PC-3 (cell line): ENCODE data around the gene CALN1. TPM values are rescaled to one million over a fixed set of nuclear protein-coding genes. Genes with fewer than 3 reads are reported as not detected.

Experiments
- ATAC-seq: fragments of 200-7000 bp; cut with Tn5 transposase; 2 replicates; pipeline ENCODE4 v1.9.1; 2020; ENCODE audit warnings: mild to moderate bottlenecking, moderate library complexity
- BruUV-seq: library from RNA; stranded (reverse); fragments of 400-500 nt; replicated peaks from 2 replicates; lab custom pipeline; 2021; lab: Mats Ljungman, UMichigan
- CTCF ChIA-PET: fragments of 300-600 bp; sonication (Branson Sonifier 250); formaldehyde crosslinking; loops from one replicate; lab custom pipeline; 2022; ENCODE audit warnings: antibody characterized with exemption; lab: Charles Lee
- POLR2A ChIA-PET: fragments of 300-600 bp; sonication (Branson Sonifier 250); formaldehyde crosslinking; loops from one replicate; lab custom pipeline; 2022; ENCODE audit warnings: antibody characterized with exemption; ENCODE audit not compliant: unreplicated experiment; lab: Charles Lee
- DNase-seq: peaks from one replicate; pipeline ENCODE4 v3.0.0-alpha.2; 2015
- H2AFZ ChIP-seq: fragments of 300-600 bp; sonication (generic); 2 replicates; pipeline ENCODE4 v1.6.0; 2016; ENCODE audit warnings: antibody characterized with exemption, low read length
- H3F3A ChIP-seq: fragments of 300-600 bp; sonication (generic); one replicate; pipeline ENCODE4 v1.6.0; 2017; ENCODE audit warnings: antibody characterized with exemption, low read length, control low read depth, mild to moderate bottlenecking; ENCODE audit not compliant: unreplicated experiment
- H3K27ac ChIP-seq: fragments of 300-600 bp; sonication (generic); 2 replicates; pipeline ENCODE4 v1.5.1; 2016; ENCODE audit warnings: mild to moderate bottlenecking, low read length
- H3K27me3 ChIP-seq: fragments of 300-600 bp; sonication (generic); 2 replicates; pipeline ENCODE4 v1.6.1; 2016; ENCODE audit warnings: low read length, mixed read lengths
- H3K36me3 ChIP-seq: fragments of 300-600 bp; sonication (generic); 2 replicates; pipeline ENCODE4 v1.6.1; 2016; ENCODE audit warnings: low read depth, mixed run types, low read length, mixed read lengths
- H3K4me1 ChIP-seq: fragments of 300-600 bp; sonication (generic); 2 replicates; pipeline ENCODE4 v1.5.1; 2016; ENCODE audit warnings: low read length; ENCODE audit not compliant: insufficient read depth
- H3K4me2 ChIP-seq: fragments of 300-600 bp; sonication (generic); 2 replicates; pipeline ENCODE4 v1.6.0; 2016; ENCODE audit warnings: low read length
- H3K4me3 ChIP-seq: fragments of 300-600 bp; sonication (generic); 2 replicates; pipeline ENCODE4 v1.5.1; 2016; ENCODE audit warnings: mild to moderate bottlenecking, low read length, mixed read lengths
- H3K79me2 ChIP-seq: fragments of 300-600 bp; sonication (generic); 2 replicates; pipeline ENCODE4 v1.6.1; 2017; ENCODE audit warnings: low read length, mixed read lengths
- H3K9ac ChIP-seq: fragments of 300-600 bp; sonication (generic); 2 replicates; pipeline ENCODE4 v1.6.0; 2016; ENCODE audit warnings: mild to moderate bottlenecking, low read length
- H3K9me2 ChIP-seq: fragments of 300-600 bp; sonication (generic); replicated peaks from 2 replicates; pipeline ENCODE4 v1.6.1; 2016; ENCODE audit warnings: mixed run types, low read length, mixed read lengths
- H3K9me3 ChIP-seq: fragments of 300-600 bp; sonication (generic); 2 replicates; pipeline ENCODE4 v1.6.1; 2016; ENCODE audit warnings: low read length, mixed read lengths
- H4K20me1 ChIP-seq: fragments of 300-600 bp; sonication (generic); 2 replicates; pipeline ENCODE4 v1.6.1; 2016; ENCODE audit warnings: low read length, mixed read lengths
- CTCF ChIP-seq: fragments of 300-600 bp; sonication (generic); conservative IDR thresholded peaks from 2 replicates; pipeline ENCODE4 v1.5.1; 2017; ENCODE audit warnings: antibody characterized with exemption, low read depth, mild to moderate bottlenecking, low read length
- EZH2 ChIP-seq: fragments of 300-600 bp; sonication (generic); IDR thresholded peaks from one replicate; pipeline ENCODE4 v1.6.1; 2017; ENCODE audit warnings: antibody characterized with exemption, mild to moderate bottlenecking, low read length; ENCODE audit not compliant: unreplicated experiment
- EZH2phosphoT487 ChIP-seq: fragments of 300-600 bp; sonication (generic); IDR thresholded peaks from 2 replicates; pipeline ENCODE4 v1.6.1; 2018; ENCODE audit warnings: mild to moderate bottlenecking, antibody characterized with exemption, low read length, borderline replicate concordance
- intact Hi-C: fragments of 100-400 bp; cut with micrococcal nuclease; formaldehyde crosslinking; loops from 2 replicates; pipeline ENCODE4 v1.9.0; 2023
- total RNA-seq: library from RNA; depleted of rRNA; stranded (reverse); fragments of >200 nt; gene quantifications from 2 replicates; pipeline ENCODE4 v1.2.3, GENCODE V29; 2014

The CALN1 gene
- total RNA-seq, 1 experiment from 2014 or later, result not detected

DNA sequence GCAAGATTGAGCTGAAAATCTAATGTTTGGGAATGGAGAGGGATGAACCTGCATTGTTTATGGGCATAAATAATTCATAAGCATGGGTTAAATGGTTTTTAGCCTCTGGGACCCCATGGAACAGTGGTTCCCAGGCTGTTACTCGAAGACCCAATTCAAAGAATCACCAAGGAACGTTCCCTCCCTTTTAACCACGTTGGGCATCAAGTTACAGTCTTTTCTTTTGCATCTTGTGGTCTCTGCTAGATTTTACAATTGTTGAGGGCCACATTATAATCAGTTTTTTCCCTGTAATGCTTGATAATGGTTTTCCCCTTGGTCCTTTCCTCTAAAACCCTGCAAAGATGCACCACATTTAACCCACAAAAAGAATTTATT is 2.5 kb downstream of the CALN1 start:
- no peak overlapping the region for H2AFZ ChIP-seq
- no peaks in the 10 kb centered on the region for H3K4me1 ChIP-seq
- H3K79me2 ChIP-seq, result no peaks in the 10 kb centered on the region
- DNase-seq (no peak), ATAC-seq (no peak)
- ChIA-PET POLR2A (no interaction called here), CTCF (no interaction called here)
- no peaks in the 10 kb centered on the region for H4K20me1 ChIP-seq
- no peaks in the 10 kb centered on the region for H3F3A ChIP-seq
- no peaks in the 10 kb centered on the region for H3K9me2 ChIP-seq
- no peaks in the 10 kb centered on the region for H3K36me3 ChIP-seq
- H3K9ac ChIP-seq, result no peak overlapping the region
- H3K27me3 ChIP-seq, result no peaks in the 10 kb centered on the region
- TF ChIP-seq EZH2phosphoT487 (no peak), EZH2 (no peak), CTCF (no peak)
- no peak overlapping the region for H3K4me3 ChIP-seq
- no TSS peak for BruUV-seq
- H3K27ac ChIP-seq, result no peak overlapping the region
- intact Hi-C loops, result no loop called here
- no peaks in the 10 kb centered on the region for H3K9me3 ChIP-seq
- no peak overlapping the region for H3K4me2 ChIP-seq

DNA sequence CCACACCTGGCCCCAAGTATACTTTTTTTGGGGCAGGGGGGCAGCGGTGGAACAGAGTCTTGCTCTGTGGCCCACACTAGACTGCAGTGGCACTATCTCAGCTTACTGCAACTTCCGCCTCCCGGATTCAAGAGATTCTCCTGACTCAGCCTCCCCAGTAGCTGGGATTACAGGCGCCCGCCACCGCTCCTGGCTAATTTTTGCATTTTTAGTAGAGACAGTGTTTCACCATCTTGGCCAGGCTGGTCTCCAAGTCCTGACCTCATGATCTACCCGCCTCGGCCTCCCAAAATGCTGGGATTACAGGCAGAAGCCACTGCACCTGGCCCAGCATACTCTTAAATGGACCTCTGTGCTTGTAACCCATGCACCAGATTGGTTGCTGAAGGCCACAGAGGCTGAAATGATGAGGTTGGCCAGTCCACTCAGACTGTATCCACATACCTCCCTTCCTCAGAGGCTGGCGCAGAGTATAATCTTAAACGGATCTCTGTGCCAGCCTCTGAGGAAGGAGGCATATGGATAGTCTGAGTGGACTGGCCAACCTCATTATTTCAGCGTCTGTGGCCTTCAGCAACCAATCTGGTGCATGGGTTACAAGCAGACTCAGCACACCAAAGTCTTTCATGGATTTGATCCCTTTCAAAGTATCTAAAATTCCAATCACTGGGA is 3.0 kb downstream of the CALN1 start:
- Histone ChIP-seq H3K4me3 (no peak overlapping the region), H3K4me2 (no peak overlapping the region), H3K27me3 (no peaks in the 10 kb centered on the region), H4K20me1 (no peaks in the 10 kb centered on the region), H2AFZ (no peak overlapping the region), H3F3A (no peaks in the 10 kb centered on the region), H3K4me1 (no peaks in the 10 kb centered on the region), H3K9ac (no peak overlapping the region), H3K79me2 (no peaks in the 10 kb centered on the region), H3K27ac (no peak overlapping the region), H3K9me3 (no peaks in the 10 kb centered on the region), H3K36me3 (no peaks in the 10 kb centered on the region), H3K9me2 (no peaks in the 10 kb centered on the region)
- no TSS peak for BruUV-seq
- POLR2A ChIA-PET, result no interaction called here
- intact Hi-C loops, result no loop called here
- ATAC-seq, result no peak
- no peak for TF ChIP-seq EZH2
- no peak for TF ChIP-seq EZH2phosphoT487
- no peak for TF ChIP-seq CTCF
- CTCF ChIA-PET, result no interaction called here
- no peak for DNase-seq

DNA sequence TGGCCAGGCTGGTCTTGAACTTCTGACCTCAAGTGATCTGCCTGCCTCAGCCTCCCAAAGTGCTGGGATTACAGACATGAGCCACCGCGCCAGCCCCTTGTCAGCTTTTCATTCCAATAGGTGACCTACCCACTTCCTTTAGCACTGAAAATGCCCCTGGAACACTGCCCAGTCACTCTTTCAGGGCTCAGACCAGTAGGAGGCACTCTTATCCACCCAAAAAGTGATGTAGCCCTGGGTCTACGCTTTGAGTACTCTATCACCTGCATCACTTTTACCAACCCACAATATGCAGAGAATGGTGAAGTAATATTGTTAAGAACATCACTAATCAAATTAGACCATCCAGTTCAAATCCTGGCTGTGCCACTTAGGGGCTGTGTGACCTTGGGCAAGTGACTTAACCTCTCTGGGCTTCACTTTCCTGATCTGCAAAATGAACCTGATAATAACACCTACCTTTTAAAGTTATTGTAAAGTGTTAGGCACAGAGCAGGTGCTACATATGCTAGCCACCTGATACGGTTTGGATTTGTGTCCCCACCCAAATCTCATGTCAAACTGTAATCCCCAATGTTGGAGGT is 5.2 kb downstream of the CALN1 start:
- no peak overlapping the region for H2AFZ ChIP-seq
- no peak overlapping the region for H3K9ac ChIP-seq
- H4K20me1 ChIP-seq, result no peaks in the 10 kb centered on the region
- H3K27me3 ChIP-seq, result no peaks in the 10 kb centered on the region
- CTCF ChIA-PET, result no interaction called here
- H3K4me1 ChIP-seq, result no peaks in the 10 kb centered on the region
- no peak for TF ChIP-seq EZH2phosphoT487
- TF ChIP-seq CTCF, result no peak
- TF ChIP-seq EZH2, result no peak
- POLR2A ChIA-PET, result no interaction called here
- no peaks in the 10 kb centered on the region for H3F3A ChIP-seq
- intact Hi-C loops, result no loop called here
- DNase-seq, result no peak
- H3K4me3 ChIP-seq, result no peak overlapping the region
- ATAC-seq, result no peak
- no peaks in the 10 kb centered on the region for H3K9me2 ChIP-seq
- no peak overlapping the region for H3K4me2 ChIP-seq
- no peaks in the 10 kb centered on the region for H3K9me3 ChIP-seq
- no peaks in the 10 kb centered on the region for H3K36me3 ChIP-seq
- H3K27ac ChIP-seq, result no peak overlapping the region
- no peaks in the 10 kb centered on the region for H3K79me2 ChIP-seq
- BruUV-seq, result no TSS peak
